OCI-LY3 (cell line): Measurements from ENCODE around the gene GINS2.

Experiments used
- CTCF ChIP-seq: fragments of 200-600, 300-600 bp; sonication (generic); IDR thresholded peaks from 2 replicates; pipeline ENCODE4 v1.5.1; 2014; ENCODE audit warnings: antibody characterized with exemption, low read length, low read depth
- EZH2phosphoT487 ChIP-seq: fragments of 200-600 bp; shearing (Covaris generic); IDR thresholded peaks from 2 replicates; pipeline ENCODE4 v1.6.1; 2018; ENCODE audit warnings: antibody characterized with exemption, mixed run types, low read depth

GRCh38 chr16:85646358-85646907, 42.3 kb downstream of the GINS2 start:
- no peak for TF ChIP-seq CTCF
- TF ChIP-seq EZH2phosphoT487: no peak
